Vagina (tissue), 2 donors: Measurements from ENCODE around the gene STX16.

Experiments
- CTCF ChIP-seq, 3 experiments: fragments of 450-650 bp in 2 of 3; fragments of 200-600 bp in 1 of 3; sonication (generic) in 1 of 3; IDR thresholded peaks; one replicate each; pipeline ENCODE4 v1.5.1; 2017 to 2019; ENCODE audit warnings: antibody characterized with exemption in 3 of 3, mild to moderate bottlenecking in 2 of 3, moderate library complexity in 2 of 3
- POLR2A ChIP-seq, 2 donors: fragments of 450-650 bp; IDR thresholded peaks; one replicate each; pipeline ENCODE4 v1.6.1; 2017; ENCODE audit warnings: antibody characterized with exemption in 2 of 2, mild to moderate bottlenecking in 2 of 2, moderate library complexity in 2 of 2
- POLR2AphosphoS5 ChIP-seq, 2 donors: sonication (generic); formaldehyde crosslinking; IDR thresholded peaks; one replicate each; pipeline ENCODE4 v1.9.0; 2017; ENCODE audit warnings: antibody characterized with exemption in 2 of 2, mild to moderate bottlenecking in 2 of 2, low read depth in 1 of 2; ENCODE audit not compliant: insufficient read depth in 1 of 2

- no peak for TF ChIP-seq CTCF (IDR thresholded peaks at IDR 0.05)
- TF ChIP-seq POLR2A (IDR thresholded peaks at IDR 0.05) = no peak
- TF ChIP-seq POLR2AphosphoS5 (IDR thresholded peaks at IDR 0.05; ENCODE audit: insufficient read depth in 1 of 2, low read depth in 1 of 2) = no peak
Measured at GRCh38 chr20:58614984-58615760, 35.9 kb upstream of the STX16 start.
